ENCODE data around the gene ID2.

DNA sequence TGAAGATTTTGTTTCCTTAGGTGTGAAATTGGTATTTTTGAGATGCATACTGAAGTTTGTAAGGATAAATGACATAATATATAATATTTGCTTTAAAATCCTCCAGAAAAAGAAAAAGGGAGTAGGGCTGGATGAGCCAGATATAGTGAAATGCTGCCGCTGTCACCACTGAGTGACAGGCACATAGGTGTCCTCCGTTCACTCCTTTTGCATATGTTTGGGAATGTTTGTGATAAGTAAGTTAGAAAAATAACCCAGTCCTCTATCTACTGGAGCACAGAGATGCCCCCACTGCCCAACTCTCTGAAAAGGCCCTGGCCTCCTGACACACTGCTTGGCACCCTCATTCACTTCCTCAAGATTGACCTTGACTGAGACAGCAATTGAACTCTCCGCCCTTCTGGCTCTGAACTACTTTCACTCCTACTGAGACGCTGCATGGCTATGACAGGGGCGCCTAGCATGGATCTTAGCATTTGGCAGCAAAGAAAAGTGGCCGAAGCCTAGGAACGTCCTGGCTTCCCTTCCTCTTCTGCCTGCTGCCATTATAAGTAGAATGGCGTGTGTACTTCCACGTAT is 10.1 kb downstream of the ID2 start:
- TF ChIP-seq, protein P1, sequence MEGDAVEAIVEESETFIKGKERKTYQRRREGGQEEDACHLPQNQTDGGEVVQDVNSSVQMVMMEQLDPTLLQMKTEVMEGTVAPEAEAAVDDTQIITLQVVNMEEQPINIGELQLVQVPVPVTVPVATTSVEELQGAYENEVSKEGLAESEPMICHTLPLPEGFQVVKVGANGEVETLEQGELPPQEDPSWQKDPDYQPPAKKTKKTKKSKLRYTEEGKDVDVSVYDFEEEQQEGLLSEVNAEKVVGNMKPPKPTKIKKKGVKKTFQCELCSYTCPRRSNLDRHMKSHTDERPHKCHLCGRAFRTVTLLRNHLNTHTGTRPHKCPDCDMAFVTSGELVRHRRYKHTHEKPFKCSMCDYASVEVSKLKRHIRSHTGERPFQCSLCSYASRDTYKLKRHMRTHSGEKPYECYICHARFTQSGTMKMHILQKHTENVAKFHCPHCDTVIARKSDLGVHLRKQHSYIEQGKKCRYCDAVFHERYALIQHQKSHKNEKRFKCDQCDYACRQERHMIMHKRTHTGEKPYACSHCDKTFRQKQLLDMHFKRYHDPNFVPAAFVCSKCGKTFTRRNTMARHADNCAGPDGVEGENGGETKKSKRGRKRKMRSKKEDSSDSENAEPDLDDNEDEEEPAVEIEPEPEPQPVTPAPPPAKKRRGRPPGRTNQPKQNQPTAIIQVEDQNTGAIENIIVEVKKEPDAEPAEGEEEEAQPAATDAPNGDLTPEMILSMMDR (IDR thresholded peaks at IDR 0.05; ENCODE audit: insufficient read depth, low read depth, low read length), result no peak
- no peak for TF ChIP-seq EZH2 (IDR thresholded peaks at IDR 0.05; ENCODE audit: insufficient read depth, low read length)
